ENCODE measurements around the gene A4GNT. TPM values are rescaled to one million over a fixed set of nuclear protein-coding genes. Genes with fewer than 3 reads are reported as not detected.
"Not testable (repeated sequence)": the region's sequence is repeated elsewhere in the genome, so short reads cannot be mapped to it uniquely, and the experiment has no call there.

A4GNT gene
- total RNA-seq, 1 donor from 2014 or later: not detected

GRCh38 chr3:138119423-138119766 is 12.8 kb downstream of the A4GNT start:
- ATAC-seq (no peak), DNase-seq (ENCODE audit: low spot score) (no peak)

- DNase-seq (ENCODE audit: low spot score): peak; percentile 73
These were observed 13.4 kb downstream of the A4GNT start for GRCh38 chr3:138118612-138119422.

GRCh38 chr3:138114988-138115971 is 16.9 kb downstream of the A4GNT start, which contains the start of gene DZIP1L:
TSS of gene DZIP1L (minus strand) at chr3:138115608. CDS start at chr3:138103971, 11,637 bp downstream.
- DNase-seq (ENCODE audit: low spot score) (peak; percentile 48), ATAC-seq (peak; percentile 89)

More at GRCh38 chr3:138118612-138119422, 13.4 kb downstream of the A4GNT start:
- ATAC-seq: peak; percentile 86

GRCh38 chr3:138114431-138114918 is 17.7 kb downstream of the A4GNT start:
- DNase-seq (ENCODE audit: low spot score) (no peak), ATAC-seq (no peak)

GRCh38 chr3:138113326-138113725 is 18.9 kb downstream of the A4GNT start:
- ATAC-seq: no peak

GRCh38 chr3:138112362-138112761 is 19.8 kb downstream of the A4GNT start:
- ATAC-seq (no peak), DNase-seq (ENCODE audit: low spot score) (no peak)

More at GRCh38 chr3:138113326-138113725, 18.9 kb downstream of the A4GNT start:
- no peak for DNase-seq (ENCODE audit: low spot score)

- ATAC-seq: no peak
- no peak for DNase-seq (ENCODE audit: low spot score)
These were observed 26.6 kb downstream of the A4GNT start for GRCh38 chr3:138105598-138105997.

GRCh38 chr3:138103466-138103865 is 28.7 kb downstream of the A4GNT start:
- no peak for ATAC-seq
- no peak for DNase-seq (ENCODE audit: low spot score)

- ATAC-seq; DNase-seq (ENCODE audit: low spot score): not testable (repeated sequence)
These were observed 30.7 kb downstream of the A4GNT start for GRCh38 chr3:138101351-138101940.

- ATAC-seq: no peak
- no peak for DNase-seq (ENCODE audit: low spot score)
These were observed 32.8 kb downstream of the A4GNT start for GRCh38 chr3:138099417-138099816.

GRCh38 chr3:138097192-138098172 is 34.7 kb downstream of the A4GNT start:
- ATAC-seq: no peak
- DNase-seq (ENCODE audit: low spot score): no peak

GRCh38 chr3:138093721-138094120 is 38.5 kb downstream of the A4GNT start:
- no peak for ATAC-seq
- no peak for DNase-seq (ENCODE audit: low spot score)

- DNase-seq (ENCODE audit: low spot score): no peak
- ATAC-seq: no peak
These were observed 40.2 kb downstream of the A4GNT start for GRCh38 chr3:138092023-138092422.

GRCh38 chr3:138089091-138089490 is 43.1 kb downstream of the A4GNT start:
- ATAC-seq: no peak

GRCh38 chr3:138085745-138086144 is 46.4 kb downstream of the A4GNT start:
- ATAC-seq; DNase-seq (ENCODE audit: low spot score): not testable (repeated sequence)

More at GRCh38 chr3:138089091-138089490, 43.1 kb downstream of the A4GNT start:
- no peak for DNase-seq (ENCODE audit: low spot score)

- no peak for ATAC-seq
- no peak for DNase-seq (ENCODE audit: low spot score)
These were observed 48.0 kb downstream of the A4GNT start for GRCh38 chr3:138084196-138084595.

GRCh38 chr3:138082992-138083386 is 49.2 kb downstream of the A4GNT start:
- DNase-seq (ENCODE audit: low spot score): no peak
- no peak for ATAC-seq

- ATAC-seq: no peak
- DNase-seq (ENCODE audit: low spot score): no peak
These were observed 49.9 kb downstream of the A4GNT start for GRCh38 chr3:138082085-138082991.
